SU-DHL-6 (cell line): Measurements from ENCODE around the gene SLC38A1.

Experiments used
- CTCF ChIP-seq: fragments of 200-600 bp; sonication (generic); IDR thresholded peaks from one replicate; pipeline ENCODE4 v1.5.1; 2017; ENCODE audit warnings: antibody characterized with exemption, mild to moderate bottlenecking, low read length, moderate library complexity; ENCODE audit not compliant: insufficient read depth, poor library complexity, severe bottlenecking
- EZH2phosphoT487 ChIP-seq: fragments of 200-600 bp; sonication (generic), shearing (Covaris generic); conservative IDR thresholded peaks from 2 replicates; pipeline ENCODE4 v1.6.1; 2018; ENCODE audit warnings: mild to moderate bottlenecking, antibody characterized with exemption, low read length, moderate library complexity, mixed read lengths

GRCh38 chr12:46186088-46186487, 82.8 kb downstream of the SLC38A1 start:
- TF ChIP-seq CTCF: no peak
- TF ChIP-seq EZH2phosphoT487: no peak
